Osteocyte (in vitro differentiated cells): ENCODE data around the gene PADI3. TPM values are rescaled to one million over a fixed set of nuclear protein-coding genes. Genes with fewer than 3 reads are reported as not detected.
A peak's percentile ranks its signal among the peaks of the same experiment; 100 is the strongest.

Experiments used
- DNase-seq: peaks from one replicate; pipeline ENCODE4 v3.0.0; 2021; ENCODE audit warnings: mixed read lengths; ENCODE audit not compliant: unreplicated experiment; ENCODE audit errors: extremely low spot score
- H3K27ac Mint-ChIP-seq: one replicate; pipeline ENCODE4 v1.8.0; 2021; ENCODE audit warnings: mild to moderate bottlenecking, mixed read lengths; ENCODE audit not compliant: unreplicated experiment
- H3K27me3 Mint-ChIP-seq: one replicate; pipeline ENCODE4 v1.8.0; 2021; ENCODE audit warnings: mixed read lengths; ENCODE audit not compliant: unreplicated experiment
- H3K36me3 Mint-ChIP-seq: one replicate; pipeline ENCODE4 v1.8.0; 2021; ENCODE audit warnings: mixed read lengths; ENCODE audit not compliant: unreplicated experiment
- H3K4me1 Mint-ChIP-seq: one replicate; pipeline ENCODE4 v1.8.0; 2021; ENCODE audit warnings: mixed read lengths; ENCODE audit not compliant: unreplicated experiment
- H3K4me3 Mint-ChIP-seq: one replicate; pipeline ENCODE4 v1.8.0; 2021; ENCODE audit warnings: mild to moderate bottlenecking, moderate library complexity, mixed read lengths; ENCODE audit not compliant: unreplicated experiment
- H3K9me3 Mint-ChIP-seq: one replicate; pipeline ENCODE4 v1.8.0; 2021; ENCODE audit warnings: mixed read lengths; ENCODE audit not compliant: unreplicated experiment
- CTCF ChIP-seq: fragments of 200-600 bp; sonication (generic); IDR thresholded peaks from 2 replicates; pipeline ENCODE4 v1.5.0; 2021; ENCODE audit warnings: antibody characterized with exemption, mild to moderate bottlenecking, moderate library complexity
- total RNA-seq: library from RNA; stranded (reverse); gene quantifications from 2 replicates; pipeline ENCODE4 v1.2.1, GENCODE V29; 2021

Gene PADI3
- total RNA-seq, 1 donor from 2014 or later = 0.73 TPM

DNA sequence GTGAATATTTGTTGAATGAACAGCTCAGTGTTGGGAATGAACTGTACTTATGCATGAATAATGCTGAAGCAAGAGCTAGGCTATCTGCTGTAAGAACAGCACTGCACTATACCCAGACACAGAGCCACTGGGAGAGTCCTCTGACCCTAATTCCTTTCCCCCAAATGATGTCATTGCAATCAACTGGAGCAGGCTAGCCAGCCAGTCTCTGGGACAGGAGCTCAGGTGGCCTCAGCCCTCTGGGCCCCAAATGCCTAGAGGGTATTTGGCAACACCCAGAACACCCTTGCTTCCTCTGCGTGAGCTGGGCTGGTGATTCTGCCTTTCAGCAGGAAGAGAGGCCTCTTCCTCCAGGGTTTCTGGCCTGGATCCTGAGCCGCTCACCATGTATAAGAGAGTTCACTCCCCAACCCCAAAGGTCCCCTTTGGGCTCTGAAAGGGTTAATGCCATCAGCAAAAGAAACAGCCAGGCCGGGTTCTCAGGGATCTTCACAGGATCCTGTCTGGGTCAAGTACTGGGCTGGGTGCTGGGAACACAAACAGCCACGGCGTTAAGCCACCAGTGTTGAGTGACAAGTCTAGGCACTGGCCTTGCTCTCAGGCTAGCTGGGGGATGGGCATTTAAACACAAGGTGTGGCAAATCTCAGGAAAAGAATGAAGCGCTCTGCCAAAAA, 55.4 kb downstream of the PADI3 start:
- H3K4me1 Mint-ChIP-seq = peaks cover 31% of the 10 kb centered on the region
- H3K27me3 Mint-ChIP-seq = peaks cover 3% of the 10 kb centered on the region
- no peak overlapping the region for H3K4me3 Mint-ChIP-seq
- no peak for TF ChIP-seq CTCF
- peak overlapping the region; percentile 34 for H3K27ac Mint-ChIP-seq
- H3K36me3 Mint-ChIP-seq = peaks cover 10% of the 10 kb centered on the region
- no peak for DNase-seq
- H3K9me3 Mint-ChIP-seq = peaks cover 12% of the 10 kb centered on the region

- Mint-ChIP-seq H3K9me3 (peaks cover 12% of the 10 kb centered on the region), H3K36me3 (peaks cover 10% of the 10 kb centered on the region), H3K27me3 (peaks cover 2% of the 10 kb centered on the region), H3K4me3 (no peak overlapping the region), H3K4me1 (peaks cover 36% of the 10 kb centered on the region), H3K27ac (no peak overlapping the region)
- TF ChIP-seq CTCF = no peak
- DNase-seq = no peak
Observed at GRCh38 chr1:17304826-17305175, 55.9 kb downstream of the PADI3 start.

DNA sequence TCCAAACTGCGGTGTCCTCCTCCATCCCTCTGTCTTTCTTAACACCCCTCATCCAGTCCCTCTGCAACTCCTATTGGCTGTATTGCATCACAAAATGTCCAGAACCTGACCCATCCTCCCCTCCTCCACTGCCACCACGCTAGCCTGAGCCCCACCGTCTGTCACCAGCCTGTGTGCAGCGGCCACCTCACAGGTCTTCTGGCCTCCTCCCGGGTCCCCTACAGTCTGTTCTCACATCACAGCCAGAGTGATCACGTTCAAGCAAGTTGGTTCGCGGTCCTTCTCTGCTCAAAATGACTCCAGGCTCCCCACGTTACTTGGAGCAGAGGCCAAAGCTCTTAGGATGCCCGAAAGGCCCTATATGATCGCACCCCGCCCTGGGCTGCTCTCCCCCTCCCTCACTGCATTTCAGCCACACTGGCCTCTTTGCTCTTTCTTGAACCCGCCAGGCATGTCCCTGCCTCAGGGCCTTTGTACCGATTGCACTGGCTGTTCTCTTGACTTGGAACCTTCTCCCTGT, 56.7 kb downstream of the PADI3 start:
- Mint-ChIP-seq H3K27me3 (peaks cover 2% of the 10 kb centered on the region), H3K9me3 (peaks cover 12% of the 10 kb centered on the region), H3K36me3 (peaks cover 10% of the 10 kb centered on the region), H3K4me1 (peaks cover 41% of the 10 kb centered on the region), H3K4me3 (no peak overlapping the region), H3K27ac (no peak overlapping the region)
- no peak for TF ChIP-seq CTCF
- no peak for DNase-seq

DNA sequence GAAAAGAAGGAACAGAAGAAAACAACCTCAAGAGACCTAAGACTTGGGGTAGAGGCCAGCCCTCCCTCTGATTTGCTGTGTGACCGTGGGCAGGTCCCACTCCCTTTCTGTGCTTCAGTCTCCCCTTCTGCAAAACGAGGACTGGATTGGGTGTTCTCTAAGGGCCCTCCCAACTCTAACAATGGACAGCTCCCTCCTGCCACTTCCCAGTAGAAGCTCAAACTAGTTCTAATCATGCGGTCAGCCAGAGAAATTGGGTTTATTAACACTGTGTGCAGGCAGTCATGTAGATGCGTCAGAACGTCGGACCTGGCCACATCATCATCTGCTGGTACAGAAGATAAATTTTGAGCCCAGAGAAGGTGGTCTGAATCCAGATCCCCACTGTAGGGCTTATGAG, 57.5 kb downstream of the PADI3 start:
- Mint-ChIP-seq H3K27ac (no peak overlapping the region), H3K27me3 (peaks cover 2% of the 10 kb centered on the region), H3K4me1 (peaks cover 41% of the 10 kb centered on the region), H3K36me3 (peaks cover 10% of the 10 kb centered on the region), H3K9me3 (peaks cover 12% of the 10 kb centered on the region), H3K4me3 (no peak overlapping the region)
- no peak for TF ChIP-seq CTCF
- no peak for DNase-seq

DNA sequence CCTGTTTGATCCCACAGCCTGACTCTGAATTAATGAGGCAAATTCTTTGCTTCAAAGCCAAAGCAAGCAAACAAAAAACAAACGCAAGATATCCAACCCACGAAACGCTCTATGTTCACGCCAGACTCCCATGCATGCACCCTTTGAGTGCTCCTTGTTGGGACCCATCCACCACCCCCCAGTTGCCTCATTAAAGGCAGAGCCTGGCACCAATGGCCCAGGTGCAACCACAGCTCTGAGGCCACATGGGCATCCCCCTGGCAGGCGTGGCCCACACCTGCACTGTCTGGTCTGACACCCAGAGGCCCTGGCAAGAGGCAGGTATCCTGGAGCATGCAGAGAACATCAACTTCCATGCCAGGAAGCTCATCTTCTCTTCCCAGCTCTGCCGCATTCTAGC, 58.0 kb downstream of the PADI3 start:
- peaks cover 41% of the 10 kb centered on the region for H3K4me1 Mint-ChIP-seq
- H3K4me3 Mint-ChIP-seq = no peak overlapping the region
- peaks cover 7% of the 10 kb centered on the region for H3K36me3 Mint-ChIP-seq
- TF ChIP-seq CTCF = no peak
- DNase-seq = no peak
- H3K9me3 Mint-ChIP-seq = peaks cover 10% of the 10 kb centered on the region
- no peak overlapping the region for H3K27ac Mint-ChIP-seq
- peaks cover 2% of the 10 kb centered on the region for H3K27me3 Mint-ChIP-seq
